ENCODE results near the gene COMT.

The COMT gene

GRCh38 chr22:19992481-19992911, 50.9 kb downstream of the COMT start:
- Mint-ChIP-seq H3K4me3 (no peak overlapping the region), H3K9me3 (no peaks in the 10 kb centered on the region), H3K36me3 (ENCODE audit: low read depth) (no peaks in the 10 kb centered on the region), H3K4me1 (ENCODE audit: low read depth) (no peaks in the 10 kb centered on the region), H3K27me3 (no peaks in the 10 kb centered on the region), H3K27ac (no peak overlapping the region)

GRCh38 chr22:19992921-19993355, 51.4 kb downstream of the COMT start:
- Mint-ChIP-seq H3K36me3 (ENCODE audit: low read depth) (no peaks in the 10 kb centered on the region), H3K27ac (no peak overlapping the region), H3K27me3 (no peaks in the 10 kb centered on the region), H3K9me3 (no peaks in the 10 kb centered on the region), H3K4me3 (no peak overlapping the region), H3K4me1 (ENCODE audit: low read depth) (no peaks in the 10 kb centered on the region)

- no peaks in the 10 kb centered on the region for H3K36me3 Mint-ChIP-seq (ENCODE audit: low read depth)
- H3K4me1 Mint-ChIP-seq (ENCODE audit: low read depth): no peaks in the 10 kb centered on the region
- no peak overlapping the region for H3K4me3 Mint-ChIP-seq
- no peaks in the 10 kb centered on the region for H3K9me3 Mint-ChIP-seq
- H3K27ac Mint-ChIP-seq: no peak overlapping the region
- no peaks in the 10 kb centered on the region for H3K27me3 Mint-ChIP-seq
These were observed 52.4 kb downstream of the COMT start for GRCh38 chr22:19993926-19994325.

- Mint-ChIP-seq H3K4me1 (ENCODE audit: low read depth) (no peaks in the 10 kb centered on the region), H3K9me3 (no peaks in the 10 kb centered on the region), H3K27me3 (no peaks in the 10 kb centered on the region), H3K27ac (no peak overlapping the region), H3K4me3 (no peak overlapping the region), H3K36me3 (ENCODE audit: low read depth) (no peaks in the 10 kb centered on the region)
These were observed 53.5 kb downstream of the COMT start for GRCh38 chr22:19994851-19995610.

- Mint-ChIP-seq H3K27ac (no peak overlapping the region), H3K27me3 (no peaks in the 10 kb centered on the region), H3K9me3 (no peaks in the 10 kb centered on the region), H3K4me3 (no peak overlapping the region), H3K4me1 (ENCODE audit: low read depth) (no peaks in the 10 kb centered on the region), H3K36me3 (ENCODE audit: low read depth) (no peaks in the 10 kb centered on the region)
These were observed 54.2 kb downstream of the COMT start for GRCh38 chr22:19995611-19996339.

GRCh38 chr22:19996694-19997384, 55.3 kb downstream of the COMT start:
- no peak overlapping the region for H3K4me3 Mint-ChIP-seq
- H3K27me3 Mint-ChIP-seq: no peaks in the 10 kb centered on the region
- no peaks in the 10 kb centered on the region for H3K9me3 Mint-ChIP-seq
- H3K27ac Mint-ChIP-seq: no peak overlapping the region
- no peaks in the 10 kb centered on the region for H3K4me1 Mint-ChIP-seq (ENCODE audit: low read depth)
- no peaks in the 10 kb centered on the region for H3K36me3 Mint-ChIP-seq (ENCODE audit: low read depth)

GRCh38 chr22:19997561-19998231, 56.1 kb downstream of the COMT start:
- Mint-ChIP-seq H3K4me3 (no peak overlapping the region), H3K9me3 (peaks cover 4% of the 10 kb centered on the region), H3K27ac (no peak overlapping the region), H3K4me1 (ENCODE audit: low read depth) (no peaks in the 10 kb centered on the region), H3K27me3 (no peaks in the 10 kb centered on the region), H3K36me3 (ENCODE audit: low read depth) (no peaks in the 10 kb centered on the region)

- Mint-ChIP-seq H3K27ac (no peak overlapping the region), H3K27me3 (no peaks in the 10 kb centered on the region), H3K4me3 (no peak overlapping the region), H3K36me3 (ENCODE audit: low read depth) (peaks cover 1% of the 10 kb centered on the region), H3K4me1 (ENCODE audit: low read depth) (no peaks in the 10 kb centered on the region), H3K9me3 (peaks cover 9% of the 10 kb centered on the region)
These were observed 56.8 kb downstream of the COMT start for GRCh38 chr22:19998232-19998951.

- H3K36me3 Mint-ChIP-seq (ENCODE audit: low read depth): peaks cover 7% of the 10 kb centered on the region
- H3K27me3 Mint-ChIP-seq: no peaks in the 10 kb centered on the region
- H3K4me1 Mint-ChIP-seq (ENCODE audit: low read depth): no peaks in the 10 kb centered on the region
- H3K4me3 Mint-ChIP-seq: no peak overlapping the region
- H3K9me3 Mint-ChIP-seq: peaks cover 16% of the 10 kb centered on the region
- H3K27ac Mint-ChIP-seq: no peak overlapping the region
These were observed 57.6 kb downstream of the COMT start for GRCh38 chr22:19998991-19999820.

GRCh38 chr22:20000246-20001081, 58.9 kb downstream of the COMT start:
- H3K4me1 Mint-ChIP-seq (ENCODE audit: low read depth): no peaks in the 10 kb centered on the region
- no peaks in the 10 kb centered on the region for H3K27me3 Mint-ChIP-seq
- no peak overlapping the region for H3K4me3 Mint-ChIP-seq
- peaks cover 7% of the 10 kb centered on the region for H3K36me3 Mint-ChIP-seq (ENCODE audit: low read depth)
- no peak overlapping the region for H3K27ac Mint-ChIP-seq
- peaks cover 22% of the 10 kb centered on the region for H3K9me3 Mint-ChIP-seq

GRCh38 chr22:20001082-20001638, 59.6 kb downstream of the COMT start:
- Mint-ChIP-seq H3K27me3 (no peaks in the 10 kb centered on the region), H3K4me1 (ENCODE audit: low read depth) (no peaks in the 10 kb centered on the region), H3K4me3 (no peak overlapping the region), H3K36me3 (ENCODE audit: low read depth) (peaks cover 7% of the 10 kb centered on the region), H3K9me3 (peaks cover 22% of the 10 kb centered on the region), H3K27ac (no peak overlapping the region)

- Mint-ChIP-seq H3K36me3 (ENCODE audit: low read depth) (peaks cover 7% of the 10 kb centered on the region), H3K9me3 (peaks cover 22% of the 10 kb centered on the region), H3K4me3 (no peak overlapping the region), H3K27ac (no peak overlapping the region), H3K27me3 (no peaks in the 10 kb centered on the region), H3K4me1 (ENCODE audit: low read depth) (no peaks in the 10 kb centered on the region)
These were observed 60.6 kb downstream of the COMT start for GRCh38 chr22:20002128-20002527.

- Mint-ChIP-seq H3K9me3 (peaks cover 22% of the 10 kb centered on the region), H3K4me1 (ENCODE audit: low read depth) (no peaks in the 10 kb centered on the region), H3K27ac (no peak overlapping the region), H3K27me3 (no peaks in the 10 kb centered on the region), H3K36me3 (ENCODE audit: low read depth) (peaks cover 7% of the 10 kb centered on the region), H3K4me3 (no peak overlapping the region)
These were observed 61.1 kb downstream of the COMT start for GRCh38 chr22:20002636-20003035.

All from stimulated activated naive CD8-positive, alpha-beta T cell treated with anti-CD3 and anti-CD28 coated beads, Interleukin-15, Interleukin-2, amounts not matched to agents 100 ng/mL and 50 ng/mL, for 24 hours (primary cell).